ENCODE measurements around the gene KRR1. TPM values are rescaled to one million over a fixed set of nuclear protein-coding genes. Genes with fewer than 3 reads are reported as not detected.

Gene KRR1
- 10 to 100 TPM in 1 of 2 donors, 1 to 10 TPM in 1; 9.3 to 33.9 TPM for total RNA-seq

DNA sequence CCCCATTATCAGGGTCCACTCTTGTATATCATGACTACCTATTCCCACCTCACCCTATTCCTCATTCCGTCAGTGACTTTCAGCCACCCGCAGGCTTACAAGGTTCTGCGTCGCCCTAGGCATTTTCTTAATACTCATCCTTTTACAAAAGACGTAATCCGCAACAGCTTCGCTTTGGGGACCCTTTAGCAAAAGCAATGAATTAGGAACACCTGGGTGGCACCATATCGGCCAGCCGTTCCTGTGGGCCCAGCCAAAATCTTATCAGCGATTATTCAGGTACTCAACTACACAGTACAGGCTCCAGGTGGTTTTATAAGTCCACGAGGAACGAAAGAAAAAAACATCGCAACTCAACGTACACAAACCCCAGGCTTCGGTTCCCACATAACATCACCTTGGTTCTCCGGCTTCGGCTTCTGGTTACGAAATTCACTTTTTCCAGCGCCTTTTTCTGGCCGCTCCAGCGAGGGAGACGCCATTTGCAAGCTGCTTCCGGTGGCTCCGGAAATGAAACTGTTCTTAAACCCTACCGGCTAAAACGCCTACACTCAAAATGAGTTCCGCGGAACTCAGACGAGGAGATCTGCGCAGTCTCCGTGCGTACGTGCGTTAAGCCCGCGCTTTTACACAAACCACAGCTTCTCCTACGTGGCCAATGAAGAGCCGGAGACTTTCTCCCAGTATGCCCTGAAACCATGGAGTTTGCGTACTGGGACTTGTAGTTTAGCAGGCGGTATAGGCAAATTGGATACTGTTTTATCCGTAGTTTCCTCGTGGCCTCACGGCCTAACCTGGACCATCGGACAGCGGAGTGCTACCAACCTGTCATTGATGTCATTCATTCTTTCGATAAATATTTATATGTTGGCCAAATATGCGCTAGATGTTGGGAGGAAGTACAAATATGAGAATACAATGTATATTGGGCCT lies at the start of gene KRR1:
Gene KRR1 (minus strand): TSS at position 494 of the 933 bp plus-strand sequence. CDS start 12 bp downstream, at position 482.
- DNase-seq, result peak; percentile 93 to 97 (median 96)
- no peaks in the 10 kb centered on the region for H3K27me3 ChIP-seq
- no peaks in the 10 kb centered on the region for H3K9me3 ChIP-seq
- peaks cover 30% of the 10 kb centered on the region for H3K4me1 ChIP-seq
- peak; percentile 99 for ATAC-seq
- peak within 1 kb of the TSS in 3 of 4 donors; percentile 67 to 77 (median 74) for H3K27ac ChIP-seq
- peak within 1 kb of the TSS; percentile 83 to 89 for H3K4me3 ChIP-seq
- H3K36me3 ChIP-seq (replicated peaks in 1 of 2; ENCODE audit: insufficient read depth in 1 of 2, low read depth in 2 of 2), result peaks cover 0 to 2% of the 10 kb centered on the region in 2 donors
- TF ChIP-seq, protein P1, sequence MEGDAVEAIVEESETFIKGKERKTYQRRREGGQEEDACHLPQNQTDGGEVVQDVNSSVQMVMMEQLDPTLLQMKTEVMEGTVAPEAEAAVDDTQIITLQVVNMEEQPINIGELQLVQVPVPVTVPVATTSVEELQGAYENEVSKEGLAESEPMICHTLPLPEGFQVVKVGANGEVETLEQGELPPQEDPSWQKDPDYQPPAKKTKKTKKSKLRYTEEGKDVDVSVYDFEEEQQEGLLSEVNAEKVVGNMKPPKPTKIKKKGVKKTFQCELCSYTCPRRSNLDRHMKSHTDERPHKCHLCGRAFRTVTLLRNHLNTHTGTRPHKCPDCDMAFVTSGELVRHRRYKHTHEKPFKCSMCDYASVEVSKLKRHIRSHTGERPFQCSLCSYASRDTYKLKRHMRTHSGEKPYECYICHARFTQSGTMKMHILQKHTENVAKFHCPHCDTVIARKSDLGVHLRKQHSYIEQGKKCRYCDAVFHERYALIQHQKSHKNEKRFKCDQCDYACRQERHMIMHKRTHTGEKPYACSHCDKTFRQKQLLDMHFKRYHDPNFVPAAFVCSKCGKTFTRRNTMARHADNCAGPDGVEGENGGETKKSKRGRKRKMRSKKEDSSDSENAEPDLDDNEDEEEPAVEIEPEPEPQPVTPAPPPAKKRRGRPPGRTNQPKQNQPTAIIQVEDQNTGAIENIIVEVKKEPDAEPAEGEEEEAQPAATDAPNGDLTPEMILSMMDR (IDR thresholded peaks at IDR 0.05), result peak in 4 of 7 experiments; percentile 34 to 57 (median 48)
- peak in 2 of 3 donors; percentile 77 to 84 for TF ChIP-seq POLR2A (IDR thresholded peaks at IDR 0.05)
- 2 to 3% methylated on average over 47 of the region's 47 CpGs for WGBS, 2 donors
- intact Hi-C loops (cut with DNase I), result no loop called here

DNA sequence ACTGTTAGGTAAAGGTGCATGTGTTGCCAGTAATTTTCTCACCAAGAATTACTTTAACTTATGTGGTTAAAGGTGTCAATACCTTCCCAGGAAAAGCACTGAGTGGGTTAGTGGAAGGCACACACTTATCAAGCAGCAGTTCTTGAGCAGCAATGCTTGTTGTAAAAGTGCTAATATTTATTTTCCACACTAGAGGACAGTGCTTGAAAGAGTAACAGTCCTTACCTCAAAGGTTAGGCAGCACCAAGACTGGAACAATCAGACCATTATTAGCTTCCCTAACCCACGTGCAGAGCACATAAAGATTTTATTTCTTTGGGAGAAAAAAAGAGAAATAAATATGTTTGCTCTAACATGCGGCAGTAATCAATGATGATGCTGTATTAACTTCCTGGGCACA lies 48.8 kb upstream of the KRR1 start:
- TF ChIP-seq, protein P1 (IDR thresholded peaks at IDR 0.05), result peak in 6 of 7 experiments; percentile 21 to 65 (median 60)
- no peak for TF ChIP-seq POLR2A (IDR thresholded peaks at IDR 0.05)
- H3K9me3 ChIP-seq, result no peaks in the 10 kb centered on the region
- DNase-seq, result peak in 1 of 4 donors; percentile 6
- intact Hi-C loops (cut with DNase I), result no loop called here
- ATAC-seq, result peak; percentile 80
- H3K4me3 ChIP-seq, result no peak overlapping the region
- 7 to 12% methylated on average over 2 of the region's 2 CpGs for WGBS, 2 donors
- no peak overlapping the region for H3K27ac ChIP-seq
- H3K36me3 ChIP-seq (replicated peaks in 1 of 2; ENCODE audit: insufficient read depth in 1 of 2, low read depth in 2 of 2), result no peaks in the 10 kb centered on the region
- peaks cover 4% of the 10 kb centered on the region for H3K4me1 ChIP-seq
- no peaks in the 10 kb centered on the region for H3K27me3 ChIP-seq

DNA sequence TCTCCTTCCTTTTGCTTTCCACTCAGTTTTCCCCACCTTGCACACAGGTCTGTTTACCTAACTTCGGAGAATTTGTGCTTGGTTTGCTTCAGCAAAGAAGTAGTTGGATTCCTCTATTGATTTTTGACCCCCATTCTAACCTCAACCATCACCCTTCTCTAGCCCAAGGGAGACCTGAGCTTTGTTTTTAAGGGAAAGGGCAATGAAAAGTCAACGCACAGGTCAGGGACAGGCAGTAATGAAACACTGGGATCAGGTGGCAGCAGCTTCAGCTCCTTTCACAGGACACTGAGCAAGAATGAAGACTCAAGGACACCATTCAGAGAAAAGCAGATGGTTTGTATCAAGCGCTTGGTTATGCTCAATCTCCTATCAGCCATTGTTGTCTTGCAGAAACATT lies 46.9 kb upstream of the KRR1 start:
- no peak for TF ChIP-seq POLR2A (IDR thresholded peaks at IDR 0.05)
- TF ChIP-seq, protein P1 (IDR thresholded peaks at IDR 0.05), result no peak
- Histone ChIP-seq H3K27me3 (no peaks in the 10 kb centered on the region), H3K4me3 (no peak overlapping the region), H3K36me3 (replicated peaks in 1 of 2; ENCODE audit: insufficient read depth in 1 of 2, low read depth in 2 of 2) (no peaks in the 10 kb centered on the region), H3K27ac (no peak overlapping the region), H3K9me3 (no peaks in the 10 kb centered on the region), H3K4me1 (peaks cover 17% of the 10 kb centered on the region)
- 79 to 83% methylated on average over 3 of the region's 3 CpGs for WGBS, 2 donors
- ATAC-seq (no peak), DNase-seq (no peak)
- intact Hi-C loops (cut with DNase I), result no loop called here

DNA sequence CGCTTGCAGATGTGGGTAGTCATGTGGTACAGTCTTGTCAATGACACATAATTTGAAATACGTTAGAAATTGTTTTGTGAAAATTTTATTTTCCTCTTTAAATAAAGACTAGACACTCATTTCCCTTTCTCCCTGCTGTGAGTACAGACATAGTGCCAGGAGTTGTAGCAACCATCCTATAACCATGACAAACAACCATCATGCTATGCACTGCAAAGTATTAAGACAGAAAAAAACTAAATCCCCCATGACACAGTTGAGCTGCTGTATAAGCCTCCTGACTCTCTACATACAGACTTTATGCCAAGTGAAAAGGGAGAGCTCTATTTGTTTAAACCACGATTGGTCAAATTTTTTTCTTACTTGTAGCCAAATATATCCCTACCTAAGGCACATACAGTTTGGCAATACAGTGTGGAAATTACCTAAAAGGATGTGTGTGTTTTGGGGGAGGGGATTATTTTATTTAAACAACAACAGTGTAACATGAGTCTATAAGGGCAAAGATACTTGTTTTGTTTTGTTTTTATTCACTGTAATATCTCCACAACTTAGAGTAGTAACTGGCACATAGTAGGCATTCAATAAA lies 45.0 kb upstream of the KRR1 start:
- ATAC-seq, result no peak
- no peaks in the 10 kb centered on the region for H3K27me3 ChIP-seq
- no peaks in the 10 kb centered on the region for H3K9me3 ChIP-seq
- intact Hi-C loops (cut with DNase I), result no loop called here
- no peak overlapping the region for H3K4me3 ChIP-seq
- peaks cover 17% of the 10 kb centered on the region for H3K4me1 ChIP-seq
- H3K36me3 ChIP-seq (replicated peaks in 1 of 2; ENCODE audit: insufficient read depth in 1 of 2, low read depth in 2 of 2), result no peaks in the 10 kb centered on the region
- no peak for TF ChIP-seq POLR2A (IDR thresholded peaks at IDR 0.05)
- TF ChIP-seq, protein P1 (IDR thresholded peaks at IDR 0.05), result no peak
- no peak overlapping the region for H3K27ac ChIP-seq
- 31 to 43% methylated on average over 3 of the region's 3 CpGs for WGBS, 2 donors
- no peak for DNase-seq
